ENCODE results near the gene NRK.
"Not testable (repeated sequence)": the region's sequence is repeated elsewhere in the genome, so short reads cannot be mapped to it uniquely, and the experiment has no call there.

Gene NRK

DNA sequence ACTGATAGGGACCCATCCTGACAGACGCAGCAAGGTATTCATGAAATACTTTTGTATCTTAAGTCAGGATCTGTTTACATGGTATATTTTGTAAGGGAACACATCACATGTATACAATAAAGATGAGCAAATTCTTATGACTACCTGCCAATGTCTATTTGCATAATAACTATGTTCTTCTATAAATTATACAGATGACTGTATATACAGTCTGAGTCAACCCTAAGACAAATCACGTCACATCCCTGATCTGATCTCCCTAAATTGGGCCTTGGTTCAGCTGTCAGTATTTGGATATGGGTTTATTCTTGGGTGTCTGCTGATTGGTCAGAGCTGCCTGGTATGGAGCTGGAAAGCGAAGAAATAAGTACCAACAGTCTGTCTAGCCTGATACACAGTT is 122.9 kb downstream of the NRK start:
- in situ Hi-C loops (cut with MboI; ENCODE audit: low sequenced_read_pairs, unreplicated experiment): no loop called here
- TF ChIP-seq, protein P1, sequence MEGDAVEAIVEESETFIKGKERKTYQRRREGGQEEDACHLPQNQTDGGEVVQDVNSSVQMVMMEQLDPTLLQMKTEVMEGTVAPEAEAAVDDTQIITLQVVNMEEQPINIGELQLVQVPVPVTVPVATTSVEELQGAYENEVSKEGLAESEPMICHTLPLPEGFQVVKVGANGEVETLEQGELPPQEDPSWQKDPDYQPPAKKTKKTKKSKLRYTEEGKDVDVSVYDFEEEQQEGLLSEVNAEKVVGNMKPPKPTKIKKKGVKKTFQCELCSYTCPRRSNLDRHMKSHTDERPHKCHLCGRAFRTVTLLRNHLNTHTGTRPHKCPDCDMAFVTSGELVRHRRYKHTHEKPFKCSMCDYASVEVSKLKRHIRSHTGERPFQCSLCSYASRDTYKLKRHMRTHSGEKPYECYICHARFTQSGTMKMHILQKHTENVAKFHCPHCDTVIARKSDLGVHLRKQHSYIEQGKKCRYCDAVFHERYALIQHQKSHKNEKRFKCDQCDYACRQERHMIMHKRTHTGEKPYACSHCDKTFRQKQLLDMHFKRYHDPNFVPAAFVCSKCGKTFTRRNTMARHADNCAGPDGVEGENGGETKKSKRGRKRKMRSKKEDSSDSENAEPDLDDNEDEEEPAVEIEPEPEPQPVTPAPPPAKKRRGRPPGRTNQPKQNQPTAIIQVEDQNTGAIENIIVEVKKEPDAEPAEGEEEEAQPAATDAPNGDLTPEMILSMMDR (IDR thresholded peaks at IDR 0.05; ENCODE audit: borderline replicate concordance, control extremely low read depth, extremely low read depth, insufficient read depth, missing control alignments): no peak
- DNase-seq (ENCODE audit: low spot score): no peak

DNA sequence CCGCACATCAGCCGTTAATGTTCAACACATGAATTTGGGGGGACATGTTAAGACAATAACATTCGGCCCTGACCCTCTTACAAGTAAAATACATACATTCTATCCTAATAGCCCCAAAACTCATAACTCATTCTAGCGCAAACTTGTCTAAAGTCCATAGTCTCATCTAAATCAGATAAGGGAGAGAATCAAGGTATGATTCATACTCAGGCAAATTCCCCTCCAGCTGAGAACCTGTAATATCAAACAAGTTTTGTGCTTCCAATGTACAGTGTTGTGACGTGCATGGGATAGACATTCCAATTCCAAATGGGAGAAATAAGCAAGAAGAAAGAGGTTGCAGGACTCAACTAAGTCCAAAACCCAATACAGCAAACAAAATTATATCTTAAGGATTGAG is 147.1 kb downstream of the NRK start:
- TF ChIP-seq, protein P1 (IDR thresholded peaks at IDR 0.05; ENCODE audit: borderline replicate concordance, control extremely low read depth, extremely low read depth, insufficient read depth, missing control alignments): no peak
- no peak for DNase-seq (ENCODE audit: low spot score)
- in situ Hi-C loops (cut with MboI; ENCODE audit: low sequenced_read_pairs, unreplicated experiment): no loop called here

DNA sequence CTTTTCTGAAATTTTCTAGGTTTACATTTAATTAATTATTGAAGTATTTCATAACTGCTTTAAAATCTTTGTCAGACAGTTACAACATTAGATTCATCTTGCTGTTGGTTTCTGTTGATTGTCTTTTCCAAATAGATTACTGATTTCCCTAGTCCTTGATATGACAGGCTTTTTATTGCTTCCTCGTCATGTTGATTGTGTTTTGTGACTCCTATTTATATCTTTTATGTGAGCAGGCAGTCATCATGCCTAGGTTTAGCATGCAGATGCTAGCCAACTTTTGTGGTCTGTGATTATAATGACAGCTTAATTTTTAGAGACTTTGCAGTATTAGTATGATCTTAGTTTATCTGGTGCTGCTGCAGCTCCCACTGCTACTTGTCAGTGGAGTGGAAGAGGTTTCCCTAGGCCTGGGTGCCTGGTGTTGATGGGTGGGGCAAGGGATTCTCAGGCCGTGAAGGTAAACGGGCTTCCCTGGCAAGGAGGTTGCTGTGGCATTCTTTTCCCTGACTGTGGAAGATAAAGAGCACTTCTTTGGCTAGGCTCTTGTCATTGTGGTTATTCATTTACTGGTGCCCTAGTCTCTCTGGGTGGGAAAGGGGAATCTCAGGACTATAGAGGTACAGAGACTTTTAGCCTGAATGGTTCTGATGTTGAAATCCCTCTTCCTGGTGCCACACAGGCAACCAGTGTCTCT is 150.5 kb downstream of the NRK start:
- TF ChIP-seq, protein P1 (IDR thresholded peaks at IDR 0.05; ENCODE audit: borderline replicate concordance, control extremely low read depth, extremely low read depth, insufficient read depth, missing control alignments): no peak
- DNase-seq (ENCODE audit: low spot score): no peak
- in situ Hi-C loops (cut with MboI; ENCODE audit: low sequenced_read_pairs, unreplicated experiment): no loop called here

DNA sequence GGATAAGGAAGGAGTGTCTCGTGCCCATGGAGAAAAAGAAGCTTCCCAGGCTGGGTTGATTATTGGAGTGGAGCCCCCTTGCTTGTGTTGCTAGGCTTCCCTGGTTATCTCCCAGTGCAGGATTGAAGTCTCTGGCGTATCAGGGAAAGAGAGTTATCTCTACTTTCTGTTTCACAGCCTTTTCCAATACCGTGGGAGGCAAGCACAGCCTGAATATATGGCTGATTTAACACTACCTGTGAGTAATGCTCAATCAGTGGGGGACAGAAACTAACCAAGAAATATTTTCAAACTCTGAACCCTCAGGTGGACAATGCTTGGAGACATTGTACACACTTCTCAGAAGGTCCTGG is 151.0 kb downstream of the NRK start:
- TF ChIP-seq, protein P1 (IDR thresholded peaks at IDR 0.05; ENCODE audit: borderline replicate concordance, control extremely low read depth, extremely low read depth, insufficient read depth, missing control alignments): no peak
- no peak for DNase-seq (ENCODE audit: low spot score)
- in situ Hi-C loops (cut with MboI; ENCODE audit: low sequenced_read_pairs, unreplicated experiment): no loop called here

DNA sequence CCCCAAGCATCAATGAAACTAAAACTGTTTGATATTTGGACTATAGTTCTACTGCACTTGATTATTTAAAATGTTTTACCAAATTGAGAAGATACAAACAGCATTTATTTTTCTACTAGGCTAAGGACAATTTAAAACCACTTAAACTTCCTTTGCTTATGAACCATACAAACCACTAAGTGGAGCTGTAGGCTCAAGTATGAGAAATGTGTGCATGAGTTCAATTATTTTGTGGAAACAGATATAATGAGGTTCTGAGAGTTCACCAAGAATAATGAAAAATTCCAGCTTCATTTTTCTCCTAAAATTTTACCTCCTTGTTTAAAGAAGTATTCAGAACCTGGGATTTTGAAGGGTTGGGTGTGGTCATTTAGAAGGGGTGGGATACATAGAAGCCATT is 153.0 kb downstream of the NRK start:
- no peak for DNase-seq (ENCODE audit: low spot score)
- in situ Hi-C loops (cut with MboI; ENCODE audit: low sequenced_read_pairs, unreplicated experiment): no loop called here

DNA sequence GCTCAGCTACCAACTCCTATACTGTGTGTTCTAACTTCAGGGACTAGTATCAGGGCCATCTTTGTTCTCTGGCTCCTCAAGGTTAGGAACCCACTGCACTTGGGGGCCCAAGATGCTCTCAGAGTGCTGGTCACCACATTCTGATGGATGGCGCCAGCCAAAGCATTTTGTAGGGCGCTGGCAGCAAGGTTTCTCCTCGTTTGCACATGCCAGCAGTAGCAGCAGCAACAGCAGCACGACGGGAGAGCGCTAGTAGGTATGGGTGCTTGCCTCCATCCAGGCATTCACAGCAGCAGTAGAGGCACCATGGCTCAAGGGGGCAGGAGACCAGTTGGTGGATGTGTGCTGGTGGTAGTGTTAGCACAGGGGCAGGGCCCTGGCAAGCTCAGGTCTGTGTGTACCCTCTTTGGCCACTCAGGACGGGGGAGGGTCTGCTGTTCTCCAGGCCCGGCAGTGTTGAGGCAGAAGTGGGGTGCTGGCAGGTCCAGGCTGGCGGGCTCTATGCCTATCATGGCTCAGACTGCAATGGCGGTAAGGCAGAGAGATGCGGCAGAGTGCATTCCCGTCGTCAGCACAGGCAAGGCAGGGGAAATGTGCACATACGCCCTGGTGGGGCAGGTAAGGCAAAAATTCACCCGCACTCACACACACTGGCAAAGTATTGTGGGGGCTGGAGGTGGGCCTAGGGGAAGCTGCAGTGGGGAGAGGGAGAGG is 159.6 kb downstream of the NRK start:
- TF ChIP-seq, protein P1 (IDR thresholded peaks at IDR 0.05; ENCODE audit: borderline replicate concordance, control extremely low read depth, extremely low read depth, insufficient read depth, missing control alignments): no peak
- in situ Hi-C loops (cut with MboI; ENCODE audit: low sequenced_read_pairs, unreplicated experiment): no loop called here
- DNase-seq (ENCODE audit: low spot score): no peak

More for the DNA sequence above, 153.0 kb downstream of the NRK start:
- TF ChIP-seq, protein P1 (IDR thresholded peaks at IDR 0.05; ENCODE audit: borderline replicate concordance, control extremely low read depth, extremely low read depth, insufficient read depth, missing control alignments): no peak

DNA sequence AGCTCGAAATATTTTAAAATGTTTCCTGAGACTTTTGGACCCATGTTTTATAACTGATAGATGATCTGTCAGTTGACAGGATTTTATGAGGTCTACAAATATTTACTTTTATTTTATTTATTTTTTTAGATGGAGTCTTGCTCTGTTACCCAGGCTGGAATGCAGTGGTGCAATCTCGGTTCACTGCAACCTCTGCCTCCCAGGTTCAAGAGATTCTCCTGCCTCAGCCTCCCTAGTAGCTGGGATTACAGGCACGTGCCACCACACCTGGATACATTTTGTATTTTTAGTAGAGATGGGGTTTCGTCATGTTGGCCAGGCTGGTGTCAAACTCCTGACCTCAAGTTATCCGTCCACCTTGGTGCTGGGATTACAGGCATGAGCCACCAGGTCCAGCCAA is 166.1 kb downstream of the NRK start:
- in situ Hi-C loops (cut with MboI; ENCODE audit: low sequenced_read_pairs, unreplicated experiment); DNase-seq (ENCODE audit: low spot score): not testable (repeated sequence)
